Kidney (tissue), 14 donors: Measurements from ENCODE around the gene PLA2G15. TPM values are rescaled to one million over a fixed set of nuclear protein-coding genes. Genes with fewer than 3 reads are reported as not detected.

Source experiments
- DNase-seq, 5 donors: peaks; one replicate each; pipeline ENCODE4 v3.0.0-alpha.2; 2013 to 2020
- FAIRE-seq: peaks from 2 replicates; lab custom pipeline; 2012; peaks lifted over from hg19 to GRCh38; lab: Jason Lieb, UNC
- H3K27ac ChIP-seq, 2 donors: one replicate each; pipeline ENCODE4 v1.7.0; 2013; ENCODE audit warnings: low read depth in 2 of 2, low read length in 2 of 2, inconsistent platforms in 1 of 2
- H3K27me3 ChIP-seq: one replicate; pipeline ENCODE4 v1.7.1; 2013; ENCODE audit warnings: low read length, inconsistent platforms; ENCODE audit not compliant: control insufficient read depth, insufficient read depth
- H3K36me3 ChIP-seq, 3 donors: one replicate each; pipeline versions ENCODE4 v1.7.0 to v1.7.1; 2013; ENCODE audit warnings: low read length in 3 of 3, control low read depth in 1 of 3, inconsistent platforms in 1 of 3; ENCODE audit not compliant: insufficient read depth in 3 of 3, control insufficient read depth in 2 of 3
- H3K4me1 ChIP-seq, 3 donors: one replicate each; pipeline versions ENCODE4 v1.7.0 to v1.7.1; 2013; ENCODE audit warnings: low read length in 3 of 3, inconsistent platforms in 1 of 3, low read depth in 1 of 3; ENCODE audit not compliant: control insufficient read depth in 2 of 3, insufficient read depth in 2 of 3
- H3K4me3 ChIP-seq, 3 donors: one replicate each; pipeline versions ENCODE4 v1.7.0 to v1.8.1; 2013; ENCODE audit warnings: low read length in 3 of 3, control low read depth in 1 of 3, inconsistent platforms in 1 of 3
- H3K9ac ChIP-seq, 3 donors: one replicate each; pipeline versions ENCODE4 v1.7.0 to v1.7.1; 2013; ENCODE audit warnings: low read length in 3 of 3, control low read depth in 1 of 3, inconsistent platforms in 1 of 3
- H3K9me3 ChIP-seq, 3 donors: one replicate each; pipeline versions ENCODE4 v1.7.0 to v1.7.1; 2013; ENCODE audit warnings: low read length in 3 of 3, control low read depth in 1 of 3, inconsistent platforms in 1 of 3; ENCODE audit not compliant: control insufficient read depth in 2 of 3, insufficient read depth in 1 of 3
- intact Hi-C: fragments of 100-400 bp; cut with DNase I; formaldehyde crosslinking; loops from one replicate; pipeline ENCODE4 v1.11.1; 2022
- polyA plus RNA-seq: library from polyadenylated mRNA; stranded (reverse); fragments of 350-450 nt; fragmentation: Illumina TruSeq; extraction: RNeasy Lipid Tissue Mini Kit (QIAGEN cat#74804); gene quantifications from one replicate; pipeline ENCODE4 v1.2.3, GENCODE V29; 2014; ENCODE audit warnings: low read depth, low replicate concordance; ENCODE audit not compliant: insufficient read depth
- total RNA-seq: library from RNA; stranded (reverse); fragmentation: NEBNext Ultra II Directional; extraction: Animal tissue kit (Norgen Biotek cat#: 25700); gene quantifications from one replicate; pipeline ENCODE4 v1.2.1, GENCODE V29; 2021
- TF ChIP-seq, protein P1 (sequence below): IDR thresholded peaks from 3 replicates; pipeline ENCODE4 v1.5.1; 2012; ENCODE audit warnings: mild to moderate bottlenecking, moderate library complexity, borderline replicate concordance; ENCODE audit not compliant: insufficient read depth; ENCODE audit errors: extremely low read depth
- donor health status: control.
- donor health status: control.
- donor health status: control.
- donor health status: control.
- donor health status: control.
- donor health status: DM: yes; HTN: yes; CAD: no.
- donor health status: Normal renal cell carcinoma (clear cell type).

The PLA2G15 gene
- total and polyA plus RNA-seq, 2 donors from 2014 or later: 35.1 to 44.4 TPM

- intact Hi-C loops: no loop called here
- Histone ChIP-seq H3K9ac (peak overlapping the region in 1 of 3 donors; percentile 74), H3K36me3 (peaks cover 0 to 3% (median 2%) of the 10 kb centered on the region in 3 donors), H3K4me1 (peaks cover 0 to 42% (median 33%) of the 10 kb centered on the region in 3 donors), H3K27ac (peak overlapping the region; percentile 66 to 83), H3K9me3 (no peaks in the 10 kb centered on the region), H3K4me3 (peak overlapping the region in 2 of 3 donors; percentile 94 to 99), H3K27me3 (no peaks in the 10 kb centered on the region)
- FAIRE-seq (no peak), DNase-seq (no peak)
- TF ChIP-seq, protein P1, sequence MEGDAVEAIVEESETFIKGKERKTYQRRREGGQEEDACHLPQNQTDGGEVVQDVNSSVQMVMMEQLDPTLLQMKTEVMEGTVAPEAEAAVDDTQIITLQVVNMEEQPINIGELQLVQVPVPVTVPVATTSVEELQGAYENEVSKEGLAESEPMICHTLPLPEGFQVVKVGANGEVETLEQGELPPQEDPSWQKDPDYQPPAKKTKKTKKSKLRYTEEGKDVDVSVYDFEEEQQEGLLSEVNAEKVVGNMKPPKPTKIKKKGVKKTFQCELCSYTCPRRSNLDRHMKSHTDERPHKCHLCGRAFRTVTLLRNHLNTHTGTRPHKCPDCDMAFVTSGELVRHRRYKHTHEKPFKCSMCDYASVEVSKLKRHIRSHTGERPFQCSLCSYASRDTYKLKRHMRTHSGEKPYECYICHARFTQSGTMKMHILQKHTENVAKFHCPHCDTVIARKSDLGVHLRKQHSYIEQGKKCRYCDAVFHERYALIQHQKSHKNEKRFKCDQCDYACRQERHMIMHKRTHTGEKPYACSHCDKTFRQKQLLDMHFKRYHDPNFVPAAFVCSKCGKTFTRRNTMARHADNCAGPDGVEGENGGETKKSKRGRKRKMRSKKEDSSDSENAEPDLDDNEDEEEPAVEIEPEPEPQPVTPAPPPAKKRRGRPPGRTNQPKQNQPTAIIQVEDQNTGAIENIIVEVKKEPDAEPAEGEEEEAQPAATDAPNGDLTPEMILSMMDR: no peak
Observed at GRCh38 chr16:68246666-68247065, 1.5 kb downstream of the PLA2G15 start.

DNA sequence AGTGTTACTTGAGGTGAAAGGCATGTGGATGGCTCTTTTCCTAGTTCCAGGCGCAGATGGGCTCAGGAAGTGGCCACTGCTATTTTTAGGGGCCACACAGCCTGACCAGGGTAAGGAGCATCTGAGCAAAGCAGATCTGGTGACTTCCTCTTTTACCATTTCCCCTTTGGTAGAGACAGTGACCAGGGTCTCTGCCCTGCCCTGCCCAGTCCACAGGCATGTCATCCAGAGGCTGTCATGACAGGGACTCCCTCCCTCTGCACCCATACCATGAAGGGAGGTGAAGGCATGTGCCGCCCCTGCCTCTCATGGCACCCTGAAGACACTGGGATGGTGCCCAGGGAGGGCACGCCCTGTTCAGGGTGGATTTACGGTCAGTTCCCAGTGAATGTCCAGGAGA, 2.2 kb downstream of the PLA2G15 start:
- FAIRE-seq: no peak
- Histone ChIP-seq H3K36me3 (peaks cover 0 to 4% (median 3%) of the 10 kb centered on the region in 3 donors), H3K4me3 (peak overlapping the region in 2 of 3 donors; percentile 0 to 99), H3K9me3 (no peaks in the 10 kb centered on the region), H3K27ac (peak overlapping the region; percentile 56 to 67), H3K4me1 (peaks cover 0 to 48% (median 33%) of the 10 kb centered on the region in 3 donors), H3K9ac (peak overlapping the region in 1 of 3 donors; percentile 74), H3K27me3 (no peaks in the 10 kb centered on the region)
- peak in 1 of 5 donors; percentile 58 for DNase-seq
- TF ChIP-seq, protein P1: no peak
- intact Hi-C loops: no loop called here

- peak in 1 of 5 donors; percentile 26 for DNase-seq
- peaks cover 0 to 50% (median 34%) of the 10 kb centered on the region in 3 donors for H3K4me1 ChIP-seq
- no peak for FAIRE-seq
- H3K27ac ChIP-seq: peak overlapping the region; percentile 56 to 67
- no peaks in the 10 kb centered on the region for H3K27me3 ChIP-seq
- H3K4me3 ChIP-seq: peak overlapping the region in 1 of 3 donors; percentile 99
- no peaks in the 10 kb centered on the region for H3K9me3 ChIP-seq
- TF ChIP-seq, protein P1: no peak
- H3K9ac ChIP-seq: peak overlapping the region in 1 of 3 donors; percentile 74
- intact Hi-C loops: no loop called here
- peaks cover 0 to 7% (median 3%) of the 10 kb centered on the region in 3 donors for H3K36me3 ChIP-seq
Observed at GRCh38 chr16:68247932-68248331, 2.8 kb downstream of the PLA2G15 start.
